H1 (cell line): ENCODE results near the gene AFF4. TPM values are rescaled to one million over a fixed set of nuclear protein-coding genes. Genes with fewer than 3 reads are reported as not detected.

Source experiments
- POLR2AphosphoS5 ChIP-seq: IDR thresholded peaks from 2 replicates; pipeline ENCODE4 v1.6.1; 2011; ENCODE audit warnings: low read depth, low read length
- RAD21 ChIP-seq, 2 experiments: IDR thresholded peaks in 1 of 2; conservative IDR thresholded peaks in 1 of 2; 2 replicates each; pipeline ENCODE4 v1.6.1; 2011; ENCODE audit warnings: low read depth in 2 of 2, low read length in 2 of 2, improper control_type of control experiment in 1 of 2, inconsistent platforms in 1 of 2, mild to moderate bottlenecking in 1 of 2, moderate library complexity in 1 of 2
- TCF12 ChIP-seq: IDR thresholded peaks from 2 replicates; pipeline ENCODE4 v1.6.1; 2011; ENCODE audit warnings: low read depth, mild to moderate bottlenecking, low read length
- polyA plus RNA-seq, 7 experiments: library from polyadenylated mRNA; depleted of rRNA in 3 of 7; stranded (reverse) in 5 of 7; unstranded in 2 of 7; fragments of >200 nt in 5 of 7; fragments of 200-250 nt in 2 of 7; gene quantifications; 1 replicate in 5 of 7; 2 replicates in 1 of 7; 4 replicates in 1 of 7; pipeline versions ENCODE4 v1.2.1 to v1.2.3, GENCODE V29; 2011 to 2013; ENCODE audit warnings: missing spikeins in 2 of 7, mixed read lengths in 2 of 7
- total RNA-seq: library from RNA; stranded (reverse); fragmentation: NEBNext Ultra II Directional; extraction: Animal tissue kit (Norgen Biotek cat#: 25700); gene quantifications from 2 replicates; pipeline ENCODE4 v1.2.1, GENCODE V29; 2021
- TF ChIP-seq, protein P1 (sequence below): fragments of 300-600 bp; sonication (generic); IDR thresholded peaks from 2 replicates; pipeline ENCODE4 v1.7.1; 2012; ENCODE audit warnings: low read length, moderate library complexity, mild to moderate bottlenecking, inconsistent platforms; ENCODE audit not compliant: insufficient replicate concordance

The AFF4 gene
- total and polyA plus RNA-seq, 2 of the 8 experiments (the other 6 are each of a cell fraction or from before 2014, with no cell fraction given): 12.0 to 61.4 TPM

DNA sequence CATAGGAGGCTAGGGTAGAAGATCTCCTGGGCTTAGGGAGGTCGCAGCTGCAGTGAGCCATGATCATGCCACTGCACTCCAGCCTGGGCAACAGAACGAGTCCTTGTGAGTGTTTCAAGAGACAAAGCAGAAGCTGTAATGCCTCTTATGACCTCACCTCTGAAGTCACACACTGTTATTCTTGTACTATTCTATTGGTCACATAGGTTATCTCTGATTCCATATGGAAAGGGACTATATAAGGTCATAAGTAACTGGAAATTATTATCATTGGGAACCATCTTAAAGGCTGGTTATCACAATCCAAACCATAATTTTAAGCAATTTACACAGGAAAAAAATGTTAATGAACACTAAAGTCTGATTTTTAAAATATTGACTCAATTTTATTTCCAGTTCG is 17.9 kb upstream of the AFF4 start (continued):
- TF ChIP-seq, protein P1, sequence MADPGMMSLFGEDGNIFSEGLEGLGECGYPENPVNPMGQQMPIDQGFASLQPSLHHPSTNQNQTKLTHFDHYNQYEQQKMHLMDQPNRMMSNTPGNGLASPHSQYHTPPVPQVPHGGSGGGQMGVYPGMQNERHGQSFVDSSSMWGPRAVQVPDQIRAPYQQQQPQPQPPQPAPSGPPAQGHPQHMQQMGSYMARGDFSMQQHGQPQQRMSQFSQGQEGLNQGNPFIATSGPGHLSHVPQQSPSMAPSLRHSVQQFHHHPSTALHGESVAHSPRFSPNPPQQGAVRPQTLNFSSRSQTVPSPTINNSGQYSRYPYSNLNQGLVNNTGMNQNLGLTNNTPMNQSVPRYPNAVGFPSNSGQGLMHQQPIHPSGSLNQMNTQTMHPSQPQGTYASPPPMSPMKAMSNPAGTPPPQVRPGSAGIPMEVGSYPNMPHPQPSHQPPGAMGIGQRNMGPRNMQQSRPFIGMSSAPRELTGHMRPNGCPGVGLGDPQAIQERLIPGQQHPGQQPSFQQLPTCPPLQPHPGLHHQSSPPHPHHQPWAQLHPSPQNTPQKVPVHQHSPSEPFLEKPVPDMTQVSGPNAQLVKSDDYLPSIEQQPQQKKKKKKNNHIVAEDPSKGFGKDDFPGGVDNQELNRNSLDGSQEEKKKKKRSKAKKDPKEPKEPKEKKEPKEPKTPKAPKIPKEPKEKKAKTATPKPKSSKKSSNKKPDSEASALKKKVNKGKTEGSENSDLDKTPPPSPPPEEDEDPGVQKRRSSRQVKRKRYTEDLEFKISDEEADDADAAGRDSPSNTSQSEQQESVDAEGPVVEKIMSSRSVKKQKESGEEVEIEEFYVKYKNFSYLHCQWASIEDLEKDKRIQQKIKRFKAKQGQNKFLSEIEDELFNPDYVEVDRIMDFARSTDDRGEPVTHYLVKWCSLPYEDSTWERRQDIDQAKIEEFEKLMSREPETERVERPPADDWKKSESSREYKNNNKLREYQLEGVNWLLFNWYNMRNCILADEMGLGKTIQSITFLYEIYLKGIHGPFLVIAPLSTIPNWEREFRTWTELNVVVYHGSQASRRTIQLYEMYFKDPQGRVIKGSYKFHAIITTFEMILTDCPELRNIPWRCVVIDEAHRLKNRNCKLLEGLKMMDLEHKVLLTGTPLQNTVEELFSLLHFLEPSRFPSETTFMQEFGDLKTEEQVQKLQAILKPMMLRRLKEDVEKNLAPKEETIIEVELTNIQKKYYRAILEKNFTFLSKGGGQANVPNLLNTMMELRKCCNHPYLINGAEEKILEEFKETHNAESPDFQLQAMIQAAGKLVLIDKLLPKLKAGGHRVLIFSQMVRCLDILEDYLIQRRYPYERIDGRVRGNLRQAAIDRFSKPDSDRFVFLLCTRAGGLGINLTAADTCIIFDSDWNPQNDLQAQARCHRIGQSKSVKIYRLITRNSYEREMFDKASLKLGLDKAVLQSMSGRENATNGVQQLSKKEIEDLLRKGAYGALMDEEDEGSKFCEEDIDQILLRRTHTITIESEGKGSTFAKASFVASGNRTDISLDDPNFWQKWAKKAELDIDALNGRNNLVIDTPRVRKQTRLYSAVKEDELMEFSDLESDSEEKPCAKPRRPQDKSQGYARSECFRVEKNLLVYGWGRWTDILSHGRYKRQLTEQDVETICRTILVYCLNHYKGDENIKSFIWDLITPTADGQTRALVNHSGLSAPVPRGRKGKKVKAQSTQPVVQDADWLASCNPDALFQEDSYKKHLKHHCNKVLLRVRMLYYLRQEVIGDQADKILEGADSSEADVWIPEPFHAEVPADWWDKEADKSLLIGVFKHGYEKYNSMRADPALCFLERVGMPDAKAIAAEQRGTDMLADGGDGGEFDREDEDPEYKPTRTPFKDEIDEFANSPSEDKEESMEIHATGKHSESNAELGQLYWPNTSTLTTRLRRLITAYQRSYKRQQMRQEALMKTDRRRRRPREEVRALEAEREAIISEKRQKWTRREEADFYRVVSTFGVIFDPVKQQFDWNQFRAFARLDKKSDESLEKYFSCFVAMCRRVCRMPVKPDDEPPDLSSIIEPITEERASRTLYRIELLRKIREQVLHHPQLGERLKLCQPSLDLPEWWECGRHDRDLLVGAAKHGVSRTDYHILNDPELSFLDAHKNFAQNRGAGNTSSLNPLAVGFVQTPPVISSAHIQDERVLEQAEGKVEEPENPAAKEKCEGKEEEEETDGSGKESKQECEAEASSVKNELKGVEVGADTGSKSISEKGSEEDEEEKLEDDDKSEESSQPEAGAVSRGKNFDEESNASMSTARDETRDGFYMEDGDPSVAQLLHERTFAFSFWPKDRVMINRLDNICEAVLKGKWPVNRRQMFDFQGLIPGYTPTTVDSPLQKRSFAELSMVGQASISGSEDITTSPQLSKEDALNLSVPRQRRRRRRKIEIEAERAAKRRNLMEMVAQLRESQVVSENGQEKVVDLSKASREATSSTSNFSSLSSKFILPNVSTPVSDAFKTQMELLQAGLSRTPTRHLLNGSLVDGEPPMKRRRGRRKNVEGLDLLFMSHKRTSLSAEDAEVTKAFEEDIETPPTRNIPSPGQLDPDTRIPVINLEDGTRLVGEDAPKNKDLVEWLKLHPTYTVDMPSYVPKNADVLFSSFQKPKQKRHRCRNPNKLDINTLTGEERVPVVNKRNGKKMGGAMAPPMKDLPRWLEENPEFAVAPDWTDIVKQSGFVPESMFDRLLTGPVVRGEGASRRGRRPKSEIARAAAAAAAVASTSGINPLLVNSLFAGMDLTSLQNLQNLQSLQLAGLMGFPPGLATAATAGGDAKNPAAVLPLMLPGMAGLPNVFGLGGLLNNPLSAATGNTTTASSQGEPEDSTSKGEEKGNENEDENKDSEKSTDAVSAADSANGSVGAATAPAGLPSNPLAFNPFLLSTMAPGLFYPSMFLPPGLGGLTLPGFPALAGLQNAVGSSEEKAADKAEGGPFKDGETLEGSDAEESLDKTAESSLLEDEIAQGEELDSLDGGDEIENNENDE: no peak
- no peak for TF ChIP-seq POLR2AphosphoS5
- TF ChIP-seq TCF12: no peak
- no peak for TF ChIP-seq RAD21 (IDR thresholded peaks at IDR 0.05 in 1 of 2, conservative IDR thresholded peaks at IDR 0.05 in 1 of 2; ENCODE audit: low read depth in 2 of 2, low read length in 2 of 2)
